Activated CD8-positive, alpha-beta memory T cell treated with anti-CD3 and anti-CD28 coated beads, Interleukin-2, amount 10 ng/mL, durations not matched to agents 7 days and 5 days (primary cell): ENCODE results near the gene MS4A4E. TPM values are rescaled to one million over a fixed set of nuclear protein-coding genes. Genes with fewer than 3 reads are reported as not detected.
"Not testable (repeated sequence)": the region's sequence is repeated elsewhere in the genome, so short reads cannot be mapped to it uniquely, and the experiment has no call there.

ENCODE experiments used
- ATAC-seq: fragments of 150-1000 bp; cut with Tn5 transposase; one replicate; pipeline ENCODE4 v1.10.0; 2021; ENCODE audit warnings: moderate library complexity
- CTCF ChIA-PET: fragments of 350-600 bp; sonication (Branson Sonifier 250); formaldehyde crosslinking; loops from one replicate; lab custom pipeline; 2021; ENCODE audit warnings: antibody characterized with exemption; lab: Charles Lee
- DNase-seq: peaks from one replicate; pipeline ENCODE4 v3.0.0-alpha.2; 2020
- H3K27ac Mint-ChIP-seq: one replicate; pipeline ENCODE4 v1.8.0; 2021; ENCODE audit warnings: mild to moderate bottlenecking, mixed read lengths
- H3K27me3 Mint-ChIP-seq: one replicate; pipeline ENCODE4 v1.8.0; 2021; ENCODE audit warnings: mixed read lengths
- H3K36me3 Mint-ChIP-seq: one replicate; pipeline ENCODE4 v1.8.0; 2021; ENCODE audit warnings: mild to moderate bottlenecking, mixed read lengths
- H3K4me1 Mint-ChIP-seq: one replicate; pipeline ENCODE4 v1.8.0; 2021; ENCODE audit warnings: mixed read lengths
- H3K4me3 Mint-ChIP-seq: one replicate; pipeline ENCODE4 v1.8.0; 2021; ENCODE audit warnings: mild to moderate bottlenecking, moderate library complexity, mixed read lengths
- H3K9me3 Mint-ChIP-seq: one replicate; pipeline ENCODE4 v1.8.0; 2022; ENCODE audit warnings: low read depth, mixed read lengths
- microRNA-seq: library from miRNA; unstranded; fragments of <30 nt; microRNA quantifications from one replicate; pipeline ENCODE4 v1.2.0, GENCODE V29; 2022
- total RNA-seq, 2 experiments: library from RNA; stranded (reverse); gene quantifications; one replicate each; pipeline ENCODE4 v1.2.3, GENCODE V29; 2021

Gene MS4A4E
- total RNA-seq, 2 experiments from 2014 or later = not detected

DNA sequence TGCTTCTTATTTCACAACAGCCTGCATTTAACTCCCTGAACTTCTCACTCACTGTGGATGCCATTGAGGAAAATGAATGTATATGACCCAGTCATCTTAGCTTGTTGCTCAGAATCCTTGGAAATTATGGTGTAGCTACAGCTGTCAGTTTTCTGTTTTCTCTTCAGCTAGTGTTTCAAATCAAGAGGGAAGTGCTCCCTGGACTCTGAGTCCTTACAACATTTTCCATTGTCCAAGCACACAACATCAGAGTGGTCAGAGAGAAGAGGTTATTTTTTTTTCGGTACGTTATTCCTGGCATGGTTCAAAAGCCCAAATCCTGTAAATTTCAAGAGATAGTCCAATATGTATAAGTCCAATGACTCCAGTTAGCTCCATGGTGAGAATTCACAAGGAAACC is 83.7 kb downstream of the MS4A4E start:
- CTCF ChIA-PET = no interaction called here
- Mint-ChIP-seq H3K36me3 (no peaks in the 10 kb centered on the region), H3K4me3 (no peak overlapping the region), H3K9me3 (peaks cover 3% of the 10 kb centered on the region), H3K27ac (no peak overlapping the region), H3K27me3 (peaks cover 11% of the 10 kb centered on the region), H3K4me1 (peaks cover 4% of the 10 kb centered on the region)
- DNase-seq (no peak), ATAC-seq (no peak)

DNA sequence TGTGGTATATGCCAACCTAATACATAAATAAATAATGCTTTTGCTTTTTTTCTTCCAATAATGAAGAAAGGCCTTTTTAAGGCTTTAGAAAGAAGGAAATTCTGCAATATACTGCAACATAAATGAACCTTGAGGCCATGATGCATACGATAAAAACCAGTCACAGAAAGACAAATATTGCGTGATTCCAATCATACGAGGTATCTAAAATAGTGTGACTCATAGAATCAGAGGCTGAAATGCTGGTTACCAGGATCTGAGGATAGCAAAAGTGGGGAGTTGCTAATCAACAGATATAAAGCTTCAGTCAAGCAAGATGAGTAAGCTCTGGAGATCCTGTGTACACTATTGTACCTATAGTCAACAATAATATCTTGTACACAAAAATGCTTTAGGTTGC is 84.3 kb downstream of the MS4A4E start:
- Mint-ChIP-seq H3K4me3 (no peak overlapping the region), H3K4me1 (peaks cover 4% of the 10 kb centered on the region), H3K36me3 (no peaks in the 10 kb centered on the region), H3K9me3 (no peaks in the 10 kb centered on the region), H3K27me3 (peaks cover 11% of the 10 kb centered on the region), H3K27ac (no peak overlapping the region)
- ATAC-seq (no peak), DNase-seq (no peak)
- CTCF ChIA-PET = no interaction called here

DNA sequence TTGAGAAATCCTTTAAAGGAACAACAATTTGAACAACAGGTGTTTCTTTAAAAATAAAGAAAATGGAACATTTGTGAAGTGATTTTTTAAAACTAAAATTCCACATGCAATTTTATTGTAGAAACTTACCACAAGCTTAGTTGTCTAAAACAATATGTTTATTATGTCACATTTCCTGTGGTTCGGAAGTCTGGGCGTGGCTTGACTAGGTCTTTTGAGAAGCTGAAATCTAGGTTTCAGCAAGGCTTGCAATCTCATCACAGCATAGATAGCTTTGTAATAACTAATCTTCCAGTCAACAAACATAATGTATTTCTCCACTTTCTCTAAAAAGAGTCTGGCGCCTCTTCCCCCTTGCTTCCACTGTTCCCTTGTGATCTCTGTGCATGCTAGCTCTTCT is 87.0 kb downstream of the MS4A4E start:
- CTCF ChIA-PET = no interaction called here

DNA sequence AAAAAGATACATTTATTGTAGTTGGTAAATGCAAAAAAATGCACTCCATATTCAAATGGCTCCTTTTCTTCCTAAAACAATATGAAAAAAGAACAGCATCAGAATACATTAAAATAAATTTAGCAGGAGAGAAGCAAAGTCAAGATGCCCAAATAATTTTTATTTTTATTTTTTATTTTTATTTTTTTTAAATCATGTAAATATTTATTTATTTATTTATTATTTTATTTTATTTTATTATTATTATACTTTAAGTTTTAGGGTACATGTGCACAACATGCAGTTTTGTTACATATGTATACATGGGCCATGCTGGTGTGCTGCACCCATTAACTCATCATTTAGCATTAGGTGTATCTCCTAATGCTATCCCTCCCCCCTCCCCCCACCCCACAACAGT is 90.2 kb downstream of the MS4A4E start:
- H3K9me3 Mint-ChIP-seq, ATAC-seq, H3K4me1 Mint-ChIP-seq, H3K4me3 Mint-ChIP-seq, CTCF ChIA-PET, H3K27me3 Mint-ChIP-seq, H3K36me3 Mint-ChIP-seq, DNase-seq, H3K27ac Mint-ChIP-seq: not testable (repeated sequence)

More for the DNA sequence above, 87.0 kb downstream of the MS4A4E start:
- no peaks in the 10 kb centered on the region for H3K9me3 Mint-ChIP-seq
- ATAC-seq = no peak
- peaks cover 4% of the 10 kb centered on the region for H3K4me1 Mint-ChIP-seq
- H3K4me3 Mint-ChIP-seq = no peak overlapping the region
- H3K27me3 Mint-ChIP-seq = peaks cover 13% of the 10 kb centered on the region
- H3K27ac Mint-ChIP-seq = no peak overlapping the region
- no peak for DNase-seq
- H3K36me3 Mint-ChIP-seq = no peaks in the 10 kb centered on the region

DNA sequence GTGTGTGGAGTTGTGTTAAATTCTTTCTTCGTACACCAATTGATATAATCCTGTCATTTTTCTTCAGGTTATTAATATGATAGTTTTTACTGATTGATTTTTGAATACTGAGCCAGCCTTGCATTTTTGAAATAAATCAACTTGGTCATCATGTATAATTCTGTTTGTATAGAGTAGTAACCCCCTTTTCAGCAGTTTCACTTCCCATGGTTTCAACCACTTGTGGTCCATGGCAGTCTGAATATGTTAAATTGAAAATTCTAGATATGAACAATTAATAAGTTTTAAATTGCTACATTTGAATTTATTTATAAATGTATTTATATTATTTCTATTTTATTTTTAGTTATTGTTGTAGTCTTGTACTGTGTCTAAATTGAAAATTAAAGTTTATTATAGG is 92.7 kb downstream of the MS4A4E start:
- Mint-ChIP-seq H3K9me3 (no peaks in the 10 kb centered on the region), H3K36me3 (no peaks in the 10 kb centered on the region), H3K4me3 (no peak overlapping the region), H3K27me3 (peaks cover 2% of the 10 kb centered on the region), H3K27ac (no peak overlapping the region), H3K4me1 (no peaks in the 10 kb centered on the region)
- CTCF ChIA-PET = no interaction called here
- ATAC-seq = no peak
- DNase-seq = no peak

Small RNAs within 50 kb of the gene (microRNA-seq; reads per million reads assigned to microRNA genes)
- gene MIR6503 = not detected

Other genes starting within 250 kb of the MS4A4E start
- gene OOSP4B, start 226.0 kb downstream of the MS4A4E start, total RNA-seq = not detected
- not detected for gene OOSP2, start 202.7 kb downstream of the MS4A4E start, total RNA-seq
- gene MS4A3, start 186.5 kb downstream of the MS4A4E start, total RNA-seq = not detected
- gene MS4A2, start 154.5 kb downstream of the MS4A4E start, total RNA-seq = not detected
- gene MS4A6A, start 60.1 kb downstream of the MS4A4E start, total RNA-seq = not detected
- not detected for gene MS4A4A, start 37.5 kb upstream of the MS4A4E start, total RNA-seq
- gene MS4A6E, start 84.1 kb upstream of the MS4A4E start, total RNA-seq = not detected
- gene MS4A7, start 135.4 kb upstream of the MS4A4E start, total RNA-seq = not detected
- gene MS4A14, start 153.3 kb upstream of the MS4A4E start, total RNA-seq = not detected
- gene MS4A5, start 186.4 kb upstream of the MS4A4E start, total RNA-seq = not detected
- not detected for gene MS4A1, start 212.7 kb upstream of the MS4A4E start, total RNA-seq
- gene MS4A12, start 249.6 kb upstream of the MS4A4E start, total RNA-seq = not detected